ENCODE results near the gene DNAH2. TPM values are rescaled to one million over a fixed set of nuclear protein-coding genes. Genes with fewer than 3 reads are reported as not detected.

DNAH2 gene
- total and polyA plus RNA-seq, 2 of the 8 experiments (the other 6 are each of a cell fraction or from before 2014, with no cell fraction given), result 0.13 to 0.18 TPM

- Histone ChIP-seq H3K27ac (ENCODE audit: low read depth, low read length) (no peak overlapping the region), H4K91ac (replicated peaks; ENCODE audit: insufficient read length, low read length) (no peak overlapping the region), H2BK20ac (ENCODE audit: low read length) (no peak overlapping the region), H3K23ac (ENCODE audit: insufficient read length) (no peak overlapping the region), H3K9me3 (ENCODE audit: insufficient read depth in 2 of 2, low read depth in 1 of 2, low read length in 1 of 2) (no peaks in the 10 kb centered on the region), H3K27me3 (replicated peaks in 1 of 4; ENCODE audit: control insufficient read depth in 3 of 4, extremely low read depth in 1 of 4, insufficient read depth in 3 of 4, low read length in 3 of 4) (no peaks in the 10 kb centered on the region), H4K8ac (ENCODE audit: extremely low read depth, insufficient read depth, low read length) (no peak overlapping the region), H3K4me3 (ENCODE audit: extremely low read depth in 1 of 4, insufficient read depth in 2 of 4, low read depth in 3 of 4, low read length in 4 of 4) (no peak overlapping the region), H3K23me2 (ENCODE audit: low read depth, low read length) (no peaks in the 10 kb centered on the region), H3K56ac (replicated peaks; ENCODE audit: insufficient read length, low read depth, low read length) (no peak overlapping the region), H3K79me1 (ENCODE audit: low read depth, low read length) (no peaks in the 10 kb centered on the region), H3K36me3 (ENCODE audit: control insufficient read depth in 2 of 4, insufficient read depth in 4 of 4, low read length in 3 of 4) (no peaks in the 10 kb centered on the region; a peak in 1 of 8 replicates), H2AK5ac (ENCODE audit: low read depth, low read length) (no peak overlapping the region), H3K14ac (ENCODE audit: insufficient read length) (no peak overlapping the region), H3K4me2 (ENCODE audit: insufficient read depth in 1 of 2, low read depth in 2 of 2, low read length in 2 of 2) (no peak overlapping the region), H4K5ac (ENCODE audit: insufficient read length, low read depth, low read length) (no peak overlapping the region), H3K4ac (replicated peaks; ENCODE audit: insufficient read length, low read depth, low read length) (no peak overlapping the region), H2BK12ac (ENCODE audit: low read depth, low read length) (no peak overlapping the region), H2BK120ac (replicated peaks; ENCODE audit: low read depth, low read length) (no peak overlapping the region), H4K20me1 (replicated peaks in 1 of 2; ENCODE audit: control insufficient read depth in 1 of 2, insufficient read depth in 2 of 2, low read length in 2 of 2) (no peaks in the 10 kb centered on the region), H2BK5ac (ENCODE audit: low read depth, low read length) (no peak overlapping the region), H3K9ac (replicated peaks in 1 of 4; ENCODE audit: extremely low read depth in 1 of 4, low read depth in 3 of 4, low read length in 3 of 4) (no peak overlapping the region), H2AFZ (ENCODE audit: low read length) (no peak overlapping the region), H3K79me2 (ENCODE audit: control insufficient read depth in 1 of 2, insufficient read depth in 2 of 2, low read length in 2 of 2) (no peaks in the 10 kb centered on the region), H3K4me1 (replicated peaks in 1 of 4; ENCODE audit: control insufficient read depth in 3 of 4, insufficient read depth in 4 of 4, low read length in 3 of 4) (no peaks in the 10 kb centered on the region; a peak in 1 of 7 replicates), H3K18ac (ENCODE audit: extremely low read depth, low read length) (no peak overlapping the region), H2BK15ac (ENCODE audit: low read length) (no peak overlapping the region)
- no peak for TF ChIP-seq POLR2AphosphoS5 (IDR thresholded peaks at IDR 0.05; ENCODE audit: low read depth, low read length)
- no peak for TF ChIP-seq ATF2 (IDR thresholded peaks at IDR 0.05; ENCODE audit: low read length)
- no peak for TF ChIP-seq JUND (IDR thresholded peaks at IDR 0.05; ENCODE audit: low read length)
- TF ChIP-seq CBX5 (IDR thresholded peaks at IDR 0.05; ENCODE audit: low read depth, low read length), result no peak
- TF ChIP-seq PHF8 (conservative IDR thresholded peaks at IDR 0.05; ENCODE audit: low read depth, low read length), result no peak
- TF ChIP-seq CHD2 (IDR thresholded peaks at IDR 0.05; ENCODE audit: low read length), result no peak
- TF ChIP-seq SIX5 (IDR thresholded peaks at IDR 0.05; ENCODE audit: low read depth, low read length), result no peak
- no peak for TF ChIP-seq ATF3 (IDR thresholded peaks at IDR 0.05; ENCODE audit: insufficient read depth, low read depth, low read length)
- TF ChIP-seq KDM5A (IDR thresholded peaks at IDR 0.05; ENCODE audit: low read length), result no peak
- TF ChIP-seq CHD1 (IDR thresholded peaks at IDR 0.05; ENCODE audit: low read depth, low read length), result no peak
- ChIA-PET POLR2A (ENCODE audit: partially characterized antibody) (interaction anchor here (0.8 to 2.7 kb wide), 2 partner anchors 8 to 10 kb away, joined by 3 to 8 read pairs; partner anchors contain the start of gene NAA38), CTCF (ENCODE audit: partially characterized antibody) (interaction anchor here (0.6 to 5.5 kb wide), 17 partner anchors 14 to 228 kb away, joined by 3 to 26 read pairs (median 3); no protein-coding TSS in a partner anchor)
- FAIRE-seq (no peak), DNase-seq (ENCODE audit: low read depth in 1 of 2, low spot score in 2 of 2) (no peak)
- WGBS, 2 experiments (ENCODE audit: extremely low coverage in 1 of 2, insufficient coverage in 1 of 2, insufficient read length in 1 of 2, insufficient replicate concordance in 2 of 2, low coverage in 1 of 2, low lambda C conversion rate in 2 of 2, missing lambda C conversion rate in 1 of 2), result 93% methylated on average over 5 of the region's 5 CpGs; no CpG with 5 or more reads in 1 of the 2 experiments
These were observed 147.6 kb downstream of the DNAH2 start for GRCh38 chr17:7864995-7865650.
